ENCODE data around the gene TOMM34.
A peak's percentile ranks its signal among the peaks of the same experiment; 100 is the strongest.

The TOMM34 gene

DNA sequence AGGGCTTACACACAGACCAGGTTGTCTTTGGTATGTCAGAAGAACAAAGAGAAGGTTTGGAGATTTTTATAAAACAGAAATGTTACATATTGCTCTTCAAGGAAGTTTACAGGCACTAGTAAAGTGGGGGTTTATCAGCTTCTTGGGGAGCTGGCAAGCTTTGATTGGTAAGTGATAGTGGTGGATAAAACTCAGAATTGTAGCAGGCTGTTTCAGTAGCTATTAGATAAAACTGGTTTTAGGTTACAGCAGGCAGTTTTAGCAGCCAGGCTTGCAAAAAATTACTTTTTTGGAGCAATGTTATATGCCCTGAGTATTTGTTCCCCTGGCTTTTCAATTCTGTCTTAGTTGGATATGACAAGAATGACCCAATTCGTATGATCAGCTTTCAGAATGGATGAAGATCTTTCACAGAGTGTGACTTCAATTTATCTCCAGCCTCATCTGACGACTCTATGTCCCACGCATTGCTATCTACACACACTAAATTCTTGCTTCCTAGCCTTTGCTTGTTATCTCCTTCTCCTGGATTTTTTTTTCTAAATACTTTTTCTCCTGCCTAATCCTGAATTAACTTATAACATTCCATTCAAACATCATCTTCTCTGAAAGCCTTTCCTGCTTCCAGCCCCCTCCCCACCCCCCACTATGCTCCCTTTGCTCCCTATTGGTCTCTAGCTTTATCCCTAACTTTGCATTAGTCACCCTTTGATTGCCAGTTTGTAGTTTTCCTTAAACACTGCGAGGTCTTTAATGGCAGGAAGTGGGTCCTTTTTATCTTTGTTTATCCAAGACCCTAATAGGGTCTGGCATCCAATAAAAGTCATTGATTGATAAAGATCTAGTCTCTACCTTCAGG, 1.0 kb upstream of the TOMM34 start:
- H3K4me3 ChIP-seq (ENCODE audit: low read depth, low read length): no peak overlapping the region
- CTCF ChIA-PET: interaction anchor here (0.5 to 3.2 kb wide), 6 partner anchors 10 to 333 kb away, joined by 3 to 16 read pairs (median 6); no protein-coding TSS in a partner anchor
- TF ChIP-seq, protein P1, sequence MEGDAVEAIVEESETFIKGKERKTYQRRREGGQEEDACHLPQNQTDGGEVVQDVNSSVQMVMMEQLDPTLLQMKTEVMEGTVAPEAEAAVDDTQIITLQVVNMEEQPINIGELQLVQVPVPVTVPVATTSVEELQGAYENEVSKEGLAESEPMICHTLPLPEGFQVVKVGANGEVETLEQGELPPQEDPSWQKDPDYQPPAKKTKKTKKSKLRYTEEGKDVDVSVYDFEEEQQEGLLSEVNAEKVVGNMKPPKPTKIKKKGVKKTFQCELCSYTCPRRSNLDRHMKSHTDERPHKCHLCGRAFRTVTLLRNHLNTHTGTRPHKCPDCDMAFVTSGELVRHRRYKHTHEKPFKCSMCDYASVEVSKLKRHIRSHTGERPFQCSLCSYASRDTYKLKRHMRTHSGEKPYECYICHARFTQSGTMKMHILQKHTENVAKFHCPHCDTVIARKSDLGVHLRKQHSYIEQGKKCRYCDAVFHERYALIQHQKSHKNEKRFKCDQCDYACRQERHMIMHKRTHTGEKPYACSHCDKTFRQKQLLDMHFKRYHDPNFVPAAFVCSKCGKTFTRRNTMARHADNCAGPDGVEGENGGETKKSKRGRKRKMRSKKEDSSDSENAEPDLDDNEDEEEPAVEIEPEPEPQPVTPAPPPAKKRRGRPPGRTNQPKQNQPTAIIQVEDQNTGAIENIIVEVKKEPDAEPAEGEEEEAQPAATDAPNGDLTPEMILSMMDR (IDR thresholded peaks at IDR 0.05; ENCODE audit: insufficient read depth, low read length, missing control alignments): no peak

DNA sequence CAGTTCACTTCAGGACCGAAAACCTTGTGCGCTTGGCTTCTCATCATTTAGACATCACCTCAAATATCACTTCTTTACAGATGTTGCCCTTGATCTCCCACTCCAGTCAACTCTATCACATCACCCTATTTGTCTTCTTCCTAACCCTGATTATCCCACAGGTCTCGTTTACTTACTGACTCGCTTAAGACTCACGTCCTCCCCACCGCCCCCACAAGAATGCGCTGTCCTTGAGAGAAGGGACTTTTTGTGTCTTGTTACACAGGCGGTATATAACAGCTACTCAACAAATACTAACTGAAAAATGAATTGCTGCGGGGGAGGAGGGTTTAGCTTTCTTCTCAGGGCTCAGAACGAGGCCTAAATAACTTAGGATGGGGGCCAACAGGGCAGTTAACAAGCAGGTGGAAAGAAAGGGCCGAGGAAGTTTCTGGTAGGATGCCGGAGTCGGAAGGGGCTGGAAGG, 527 bp downstream of the TOMM34 start:
- POLR2A ChIA-PET: interaction anchor here (2.3 kb wide), 1 partner anchor 8 kb away, joined by 7 read pairs; no protein-coding TSS in a partner anchor

More for the DNA sequence above, 1.0 kb upstream of the TOMM34 start:
- DNase-seq (ENCODE audit: low read depth, low spot score): no peak
- POLR2A ChIA-PET: interaction anchor here (2.3 kb wide), 1 partner anchor 10 kb away, joined by 7 read pairs; no protein-coding TSS in a partner anchor

DNA sequence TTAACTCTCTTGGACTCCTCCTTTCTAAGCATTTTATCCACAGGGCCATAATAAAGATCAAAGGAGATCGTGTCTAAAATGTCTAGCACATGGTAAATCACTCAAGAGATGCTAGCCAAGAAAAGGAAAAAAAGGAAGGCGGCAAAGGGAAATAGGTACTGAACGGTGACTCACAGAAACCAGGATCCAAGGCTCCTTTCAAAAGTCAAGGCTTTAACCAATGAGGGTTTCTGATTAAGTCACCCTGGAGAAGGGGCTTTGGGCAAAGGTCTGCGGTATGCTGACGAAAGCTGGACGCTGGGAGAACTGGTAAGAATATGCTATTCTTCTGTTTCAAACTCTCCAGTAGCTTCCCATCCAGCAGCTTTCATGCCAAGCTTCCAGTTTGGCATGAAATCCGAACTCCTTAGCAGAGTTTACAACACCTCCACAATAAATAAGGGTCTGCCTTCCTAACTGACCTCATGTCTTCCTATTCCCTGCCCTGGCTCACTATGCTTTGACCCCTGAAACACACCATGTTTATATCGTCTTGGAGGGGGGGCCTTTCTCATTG, 1.0 kb downstream of the TOMM34 start:
- H3K4me3 ChIP-seq (ENCODE audit: low read depth, low read length): peak overlapping the region; percentile 85
- ChIA-PET CTCF (interaction anchor here (0.9 to 3.2 kb wide), 7 partner anchors 9 to 335 kb away, joined by 3 to 16 read pairs (median 6); no protein-coding TSS in a partner anchor), POLR2A (interaction anchor here (2.3 kb wide), 1 partner anchor 8 kb away, joined by 7 read pairs; no protein-coding TSS in a partner anchor)
- DNase-seq (ENCODE audit: low read depth, low spot score): no peak
- TF ChIP-seq, protein P1 (IDR thresholded peaks at IDR 0.05; ENCODE audit: insufficient read depth, low read length, missing control alignments): no peak

More for the DNA sequence above, 527 bp downstream of the TOMM34 start:
- CTCF ChIA-PET: interaction anchor here (0.7 to 3.2 kb wide), 9 partner anchors 9 to 359 kb away, joined by 3 to 16 read pairs (median 5); no protein-coding TSS in a partner anchor
- TF ChIP-seq, protein P1 (IDR thresholded peaks at IDR 0.05; ENCODE audit: insufficient read depth, low read length, missing control alignments): no peak
- peak; percentile 37 for DNase-seq (ENCODE audit: low read depth, low spot score)
- peak overlapping the region; percentile 85 for H3K4me3 ChIP-seq (ENCODE audit: low read depth, low read length)

DNA sequence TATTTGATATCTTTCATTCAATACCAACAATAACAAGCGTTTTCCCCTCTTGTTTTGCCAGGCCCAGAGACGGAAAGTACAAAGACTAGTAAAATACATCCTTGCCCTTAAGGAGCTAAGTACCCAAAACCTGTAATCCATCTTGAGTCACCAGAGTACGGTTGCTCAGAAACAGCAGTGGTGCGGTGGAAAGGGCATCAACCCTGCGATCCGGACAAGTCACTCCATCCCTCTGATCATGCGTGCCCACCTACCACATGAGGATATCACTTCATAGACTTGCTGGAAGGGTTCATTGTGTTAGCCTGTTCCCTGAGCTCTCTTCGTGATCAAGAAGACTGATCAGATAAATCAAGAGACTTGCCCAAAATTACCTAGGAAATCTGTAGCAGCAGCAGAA, 1.9 kb downstream of the TOMM34 start:
- TF ChIP-seq, protein P1 (IDR thresholded peaks at IDR 0.05; ENCODE audit: insufficient read depth, low read length, missing control alignments): no peak
- no peak overlapping the region for H3K4me3 ChIP-seq (ENCODE audit: low read depth, low read length)
- no peak for DNase-seq (ENCODE audit: low read depth, low spot score)
- ChIA-PET POLR2A (interaction anchor here (0.7 kb wide), 1 partner anchor 388 kb away, joined by 3 read pairs; no protein-coding TSS in a partner anchor), CTCF (interaction anchor here (0.6 to 3.2 kb wide), 6 partner anchors 9 to 361 kb away, joined by 3 to 16 read pairs (median 4); no protein-coding TSS in a partner anchor)

DNA sequence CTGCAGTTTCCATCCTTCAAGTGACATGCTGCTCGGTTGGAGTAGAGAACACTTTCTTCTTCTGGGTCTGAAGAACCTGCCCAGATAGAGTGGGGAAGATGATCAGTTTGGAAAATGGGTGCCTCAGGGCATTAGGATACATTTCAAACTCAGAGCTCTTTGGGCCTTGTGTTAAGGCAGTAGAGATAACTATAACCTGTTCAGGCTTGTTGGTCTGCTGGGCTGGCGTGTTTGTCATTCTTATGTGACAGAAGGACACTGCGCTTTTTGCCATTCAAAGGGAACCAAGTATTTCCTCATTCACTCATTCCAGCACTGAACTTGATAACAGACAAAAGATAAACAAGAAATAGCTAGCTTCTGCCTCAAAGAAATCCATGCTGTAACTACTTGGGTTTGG, 3.8 kb downstream of the TOMM34 start:
- ChIA-PET CTCF (interaction anchor here (1.0 to 1.5 kb wide), 3 partner anchors 9 to 275 kb away, joined by 3 to 5 read pairs (median 4); partner anchors contain the start of gene STK4), POLR2A (interaction anchor here (0.7 kb wide), 1 partner anchor 11 kb away, joined by 3 read pairs; no protein-coding TSS in a partner anchor)
- DNase-seq (ENCODE audit: low read depth, low spot score): no peak
- TF ChIP-seq, protein P1 (IDR thresholded peaks at IDR 0.05; ENCODE audit: insufficient read depth, low read length, missing control alignments): no peak
- H3K4me3 ChIP-seq (ENCODE audit: low read depth, low read length): no peak overlapping the region
